ENCODE data around the gene KRTAP20-4.

Gene KRTAP20-4

GRCh38 chr21:30620522-30620921, at the start of gene KRTAP20-4:
Gene KRTAP20-4, plus strand, starts transcription at chr21:30620627.
- H3K4me3 ChIP-seq (ENCODE audit: low read length in 2 of 2) = no peak within 1 kb of the TSS
- no peaks in the 10 kb centered on the region for H3K27me3 ChIP-seq (ENCODE audit: control insufficient read depth in 1 of 2, insufficient read depth in 2 of 2, low read length in 2 of 2)
- H3K4me1 ChIP-seq (ENCODE audit: control insufficient read depth, insufficient read depth, low read length) = no peaks in the 10 kb centered on the region
- H3K36me3 ChIP-seq (ENCODE audit: control insufficient read depth in 2 of 2, insufficient read depth in 2 of 2, low read length in 2 of 2) = no peaks in the 10 kb centered on the region
- no peaks in the 10 kb centered on the region for H3K9me3 ChIP-seq (ENCODE audit: control insufficient read depth in 2 of 2, low read length in 2 of 2)
- no peak within 1 kb of the TSS for H3K27ac ChIP-seq (ENCODE audit: low read length)
- H3K9ac ChIP-seq (ENCODE audit: low read length in 2 of 2) = no peak within 1 kb of the TSS

- Histone ChIP-seq H3K27me3 (ENCODE audit: control insufficient read depth in 1 of 2, insufficient read depth in 2 of 2, low read length in 2 of 2) (no peaks in the 10 kb centered on the region), H3K4me1 (ENCODE audit: control insufficient read depth, insufficient read depth, low read length) (no peaks in the 10 kb centered on the region), H3K9me3 (ENCODE audit: control insufficient read depth in 2 of 2, low read length in 2 of 2) (no peaks in the 10 kb centered on the region), H3K27ac (ENCODE audit: low read length) (no peak overlapping the region), H3K4me3 (ENCODE audit: low read length in 2 of 2) (no peak overlapping the region), H3K36me3 (ENCODE audit: control insufficient read depth in 2 of 2, insufficient read depth in 2 of 2, low read length in 2 of 2) (no peaks in the 10 kb centered on the region), H3K9ac (ENCODE audit: low read length in 2 of 2) (no peak overlapping the region)
Measured at GRCh38 chr21:30577766-30578165, 42.7 kb upstream of the KRTAP20-4 start.

- no peaks in the 10 kb centered on the region for H3K36me3 ChIP-seq (ENCODE audit: control insufficient read depth in 2 of 2, insufficient read depth in 2 of 2, low read length in 2 of 2)
- H3K4me3 ChIP-seq (ENCODE audit: low read length in 2 of 2) = no peak overlapping the region
- no peak overlapping the region for H3K27ac ChIP-seq (ENCODE audit: low read length)
- no peak overlapping the region for H3K9ac ChIP-seq (ENCODE audit: low read length in 2 of 2)
- H3K4me1 ChIP-seq (ENCODE audit: control insufficient read depth, insufficient read depth, low read length) = no peaks in the 10 kb centered on the region
- no peaks in the 10 kb centered on the region for H3K9me3 ChIP-seq (ENCODE audit: control insufficient read depth in 2 of 2, low read length in 2 of 2)
- no peaks in the 10 kb centered on the region for H3K27me3 ChIP-seq (ENCODE audit: control insufficient read depth in 1 of 2, insufficient read depth in 2 of 2, low read length in 2 of 2)
Measured at GRCh38 chr21:30579346-30579745, 41.1 kb upstream of the KRTAP20-4 start.

GRCh38 chr21:30580132-30580531, 40.3 kb upstream of the KRTAP20-4 start:
- H3K4me1 ChIP-seq (ENCODE audit: control insufficient read depth, insufficient read depth, low read length) = no peaks in the 10 kb centered on the region
- H3K36me3 ChIP-seq (ENCODE audit: control insufficient read depth in 2 of 2, insufficient read depth in 2 of 2, low read length in 2 of 2) = no peaks in the 10 kb centered on the region

GRCh38 chr21:30582870-30583269, 37.6 kb upstream of the KRTAP20-4 start:
- Histone ChIP-seq H3K9ac (ENCODE audit: low read length in 2 of 2) (no peak overlapping the region), H3K36me3 (ENCODE audit: control insufficient read depth in 2 of 2, insufficient read depth in 2 of 2, low read length in 2 of 2) (no peaks in the 10 kb centered on the region), H3K4me3 (ENCODE audit: low read length in 2 of 2) (no peak overlapping the region), H3K9me3 (ENCODE audit: control insufficient read depth in 2 of 2, low read length in 2 of 2) (no peaks in the 10 kb centered on the region), H3K4me1 (ENCODE audit: control insufficient read depth, insufficient read depth, low read length) (no peaks in the 10 kb centered on the region), H3K27me3 (ENCODE audit: control insufficient read depth in 1 of 2, insufficient read depth in 2 of 2, low read length in 2 of 2) (no peaks in the 10 kb centered on the region), H3K27ac (ENCODE audit: low read length) (no peak overlapping the region)

More at GRCh38 chr21:30580132-30580531, 40.3 kb upstream of the KRTAP20-4 start:
- no peaks in the 10 kb centered on the region for H3K27me3 ChIP-seq (ENCODE audit: control insufficient read depth in 1 of 2, insufficient read depth in 2 of 2, low read length in 2 of 2)
- H3K27ac ChIP-seq (ENCODE audit: low read length) = no peak overlapping the region
- H3K9ac ChIP-seq (ENCODE audit: low read length in 2 of 2) = no peak overlapping the region
- H3K9me3 ChIP-seq (ENCODE audit: control insufficient read depth in 2 of 2, low read length in 2 of 2) = no peaks in the 10 kb centered on the region
- H3K4me3 ChIP-seq (ENCODE audit: low read length in 2 of 2) = no peak overlapping the region

GRCh38 chr21:30590297-30590696, 30.1 kb upstream of the KRTAP20-4 start, which contains the start of gene KRTAP22-2:
Gene KRTAP22-2, minus strand, starts transcription at chr21:30590397.
- H3K27ac ChIP-seq (ENCODE audit: low read length) = no peak within 1 kb of the TSS
- no peak within 1 kb of the TSS for H3K4me3 ChIP-seq (ENCODE audit: low read length in 2 of 2)
- no peak within 1 kb of the TSS for H3K9ac ChIP-seq (ENCODE audit: low read length in 2 of 2)
- no peaks in the 10 kb centered on the region for H3K27me3 ChIP-seq (ENCODE audit: control insufficient read depth in 1 of 2, insufficient read depth in 2 of 2, low read length in 2 of 2)
- H3K36me3 ChIP-seq (ENCODE audit: control insufficient read depth in 2 of 2, insufficient read depth in 2 of 2, low read length in 2 of 2) = no peaks in the 10 kb centered on the region
- H3K9me3 ChIP-seq (ENCODE audit: control insufficient read depth in 2 of 2, low read length in 2 of 2) = no peaks in the 10 kb centered on the region
- H3K4me1 ChIP-seq (ENCODE audit: control insufficient read depth, insufficient read depth, low read length) = no peaks in the 10 kb centered on the region

- Histone ChIP-seq H3K27me3 (ENCODE audit: control insufficient read depth in 1 of 2, insufficient read depth in 2 of 2, low read length in 2 of 2) (no peaks in the 10 kb centered on the region), H3K9ac (ENCODE audit: low read length in 2 of 2) (no peak within 1 kb of the TSS), H3K27ac (ENCODE audit: low read length) (no peak within 1 kb of the TSS), H3K4me3 (ENCODE audit: low read length in 2 of 2) (no peak within 1 kb of the TSS), H3K4me1 (ENCODE audit: control insufficient read depth, insufficient read depth, low read length) (no peaks in the 10 kb centered on the region), H3K36me3 (ENCODE audit: control insufficient read depth in 2 of 2, insufficient read depth in 2 of 2, low read length in 2 of 2) (no peaks in the 10 kb centered on the region), H3K9me3 (ENCODE audit: control insufficient read depth in 2 of 2, low read length in 2 of 2) (no peaks in the 10 kb centered on the region)
Measured at GRCh38 chr21:30592140-30592539, 28.3 kb upstream of the KRTAP20-4 start, which contains the start of gene KRTAP6-3. Gene KRTAP6-3, plus strand, starts transcription at chr21:30592440. Its CDS starts 6 bp downstream, at chr21:30592446.

GRCh38 chr21:30598802-30599201, 21.6 kb upstream of the KRTAP20-4 start, which contains the start of gene KRTAP6-2:
Gene KRTAP6-2, minus strand, starts transcription at chr21:30598902. Its CDS starts 28 bp downstream, at chr21:30598874.
- Histone ChIP-seq H3K9ac (ENCODE audit: low read length in 2 of 2) (no peak within 1 kb of the TSS), H3K4me1 (ENCODE audit: control insufficient read depth, insufficient read depth, low read length) (no peaks in the 10 kb centered on the region), H3K36me3 (ENCODE audit: control insufficient read depth in 2 of 2, insufficient read depth in 2 of 2, low read length in 2 of 2) (no peaks in the 10 kb centered on the region), H3K27me3 (ENCODE audit: control insufficient read depth in 1 of 2, insufficient read depth in 2 of 2, low read length in 2 of 2) (no peaks in the 10 kb centered on the region), H3K4me3 (ENCODE audit: low read length in 2 of 2) (no peak within 1 kb of the TSS), H3K9me3 (ENCODE audit: control insufficient read depth in 2 of 2, low read length in 2 of 2) (no peaks in the 10 kb centered on the region), H3K27ac (ENCODE audit: low read length) (no peak within 1 kb of the TSS)

GRCh38 chr21:30600787-30601186, 19.6 kb upstream of the KRTAP20-4 start, which contains the start of gene KRTAP22-1:
Gene KRTAP22-1, plus strand, starts transcription at chr21:30601087.
- Histone ChIP-seq H3K27me3 (ENCODE audit: control insufficient read depth in 1 of 2, insufficient read depth in 2 of 2, low read length in 2 of 2) (no peaks in the 10 kb centered on the region), H3K27ac (ENCODE audit: low read length) (no peak within 1 kb of the TSS), H3K36me3 (ENCODE audit: control insufficient read depth in 2 of 2, insufficient read depth in 2 of 2, low read length in 2 of 2) (no peaks in the 10 kb centered on the region), H3K9ac (ENCODE audit: low read length in 2 of 2) (no peak within 1 kb of the TSS), H3K4me3 (ENCODE audit: low read length in 2 of 2) (no peak within 1 kb of the TSS), H3K9me3 (ENCODE audit: control insufficient read depth in 2 of 2, low read length in 2 of 2) (no peaks in the 10 kb centered on the region), H3K4me1 (ENCODE audit: control insufficient read depth, insufficient read depth, low read length) (no peaks in the 10 kb centered on the region)

GRCh38 chr21:30605968-30606367, 14.5 kb upstream of the KRTAP20-4 start:
- H3K27me3 ChIP-seq (ENCODE audit: control insufficient read depth in 1 of 2, insufficient read depth in 2 of 2, low read length in 2 of 2) = no peaks in the 10 kb centered on the region

GRCh38 chr21:30612132-30612531, 8.3 kb upstream of the KRTAP20-4 start:
- Histone ChIP-seq H3K36me3 (ENCODE audit: control insufficient read depth in 2 of 2, insufficient read depth in 2 of 2, low read length in 2 of 2) (no peaks in the 10 kb centered on the region), H3K9me3 (ENCODE audit: control insufficient read depth in 2 of 2, low read length in 2 of 2) (no peaks in the 10 kb centered on the region), H3K27ac (ENCODE audit: low read length) (no peak overlapping the region)

More at GRCh38 chr21:30605968-30606367, 14.5 kb upstream of the KRTAP20-4 start:
- Histone ChIP-seq H3K4me3 (ENCODE audit: low read length in 2 of 2) (no peak overlapping the region), H3K9ac (ENCODE audit: low read length in 2 of 2) (no peak overlapping the region), H3K9me3 (ENCODE audit: control insufficient read depth in 2 of 2, low read length in 2 of 2) (no peaks in the 10 kb centered on the region), H3K27ac (ENCODE audit: low read length) (no peak overlapping the region), H3K36me3 (ENCODE audit: control insufficient read depth in 2 of 2, insufficient read depth in 2 of 2, low read length in 2 of 2) (no peaks in the 10 kb centered on the region), H3K4me1 (ENCODE audit: control insufficient read depth, insufficient read depth, low read length) (no peaks in the 10 kb centered on the region)

More at GRCh38 chr21:30612132-30612531, 8.3 kb upstream of the KRTAP20-4 start:
- no peaks in the 10 kb centered on the region for H3K4me1 ChIP-seq (ENCODE audit: control insufficient read depth, insufficient read depth, low read length)
- H3K27me3 ChIP-seq (ENCODE audit: control insufficient read depth in 1 of 2, insufficient read depth in 2 of 2, low read length in 2 of 2) = no peaks in the 10 kb centered on the region
- no peak overlapping the region for H3K4me3 ChIP-seq (ENCODE audit: low read length in 2 of 2)
- no peak overlapping the region for H3K9ac ChIP-seq (ENCODE audit: low read length in 2 of 2)

All from stomach smooth muscle (tissue), 2 donors.